Panc1 (cell line): ENCODE data around the gene SLC25A39. TPM values are rescaled to one million over a fixed set of nuclear protein-coding genes. Genes with fewer than 3 reads are reported as not detected.

Experiments used
- ATAC-seq: fragments of 200-7000 bp; cut with Tn5 transposase; 2 replicates; pipeline ENCODE4 v1.9.1; 2020; ENCODE audit warnings: mild to moderate bottlenecking, moderate library complexity
- BruUV-seq: library from RNA; stranded (reverse); fragments of 400-500 nt; replicated peaks from 2 replicates; lab custom pipeline; 2021; lab: Mats Ljungman, UMichigan
- CTCF ChIA-PET: fragments of 300-600 bp; sonication (Branson Sonifier 250); formaldehyde crosslinking; loops from one replicate; lab custom pipeline; 2022; ENCODE audit warnings: antibody characterized with exemption; lab: Charles Lee
- POLR2A ChIA-PET: fragments of 300-600 bp; sonication (Branson Sonifier 250); formaldehyde crosslinking; loops from one replicate; lab custom pipeline; 2022; ENCODE audit warnings: antibody characterized with exemption; lab: Charles Lee
- DNase-seq: peaks from one replicate; pipeline ENCODE4 v3.0.0-alpha.2; 2010; ENCODE audit warnings: low read depth, low spot score
- H3K27ac ChIP-seq: 2 replicates; pipeline ENCODE4 v1.5.1; 2011; ENCODE audit warnings: mild to moderate bottlenecking, low read length, inconsistent platforms
- H3K27me3 ChIP-seq: fragments of 200-500 bp; sonication (Bioruptor generic); 2 replicates; pipeline ENCODE4 v1.6.0; 2014; ENCODE audit warnings: low read length, inconsistent platforms; ENCODE audit not compliant: control insufficient read depth, insufficient read depth
- H3K36me3 ChIP-seq: fragments of 200-500 bp; sonication (Bioruptor generic); 2 replicates; pipeline ENCODE4 v1.5.1; 2014; ENCODE audit warnings: inconsistent platforms, mild to moderate bottlenecking, low read length, moderate library complexity; ENCODE audit not compliant: control insufficient read depth, insufficient read depth
- H3K4me1 ChIP-seq: 2 replicates; pipeline ENCODE4 v1.5.1; 2011; ENCODE audit warnings: inconsistent platforms, mild to moderate bottlenecking, low read length, moderate library complexity; ENCODE audit not compliant: control insufficient read depth, insufficient read depth
- H3K4me3 ChIP-seq, 2 experiments: 2 replicates each; pipeline ENCODE4 v1.5.1; 2011 to 2012; ENCODE audit warnings: low read depth in 2 of 2, low read length in 2 of 2, mild to moderate bottlenecking in 2 of 2, inconsistent platforms in 1 of 2, moderate library complexity in 1 of 2
- H3K9me3 ChIP-seq: fragments of 200-500 bp; sonication (Bioruptor generic); 2 replicates; pipeline ENCODE4 v1.5.1; 2014; ENCODE audit warnings: low read depth, mild to moderate bottlenecking, inconsistent platforms, low read length, moderate library complexity; ENCODE audit not compliant: control insufficient read depth, insufficient read depth
- CTCF ChIP-seq: fragments of 450-650 bp; IDR thresholded peaks from 2 replicates; pipeline ENCODE4 v1.5.1; 2017; ENCODE audit warnings: mild to moderate bottlenecking
- POLR2AphosphoS5 ChIP-seq: IDR thresholded peaks from 2 replicates; pipeline ENCODE4 v1.6.1; 2012; ENCODE audit warnings: mild to moderate bottlenecking, low read depth, low read length, moderate library complexity
- REST ChIP-seq, 2 experiments: IDR thresholded peaks; 2 replicates each; pipeline ENCODE4 v1.6.1; 2011 to 2012; ENCODE audit warnings: low read depth in 2 of 2, control low read depth in 1 of 2, low read length in 1 of 2, mild to moderate bottlenecking in 1 of 2, moderate library complexity in 1 of 2; ENCODE audit not compliant: insufficient read depth in 1 of 2
- SIN3A ChIP-seq: IDR thresholded peaks from 2 replicates; pipeline ENCODE4 v1.6.1; 2012; ENCODE audit warnings: low read depth, mild to moderate bottlenecking, low read length, moderate library complexity, borderline replicate concordance; ENCODE audit not compliant: insufficient read depth
- TCF7L2 ChIP-seq: IDR thresholded peaks from 2 replicates; pipeline ENCODE4 v1.6.1; 2011; ENCODE audit warnings: mild to moderate bottlenecking, low read depth, low read length, inconsistent platforms
- in situ Hi-C: cut with HindIII; loops from 2 replicates; pipeline ENCODE4 v1.10.0; 2016; ENCODE audit warnings: low sequenced_read_pairs, low pct_unique_long_range_greater_than_20kb
- intact Hi-C: fragments of 100-400 bp; cut with micrococcal nuclease; formaldehyde crosslinking; loops from one replicate; pipeline ENCODE4 v1.10.0; 2022; ENCODE audit not compliant: unreplicated experiment
- total RNA-seq: library from RNA; stranded (reverse); gene quantifications from one replicate; pipeline ENCODE4 v1.2.1, GENCODE V29; 2021; ENCODE audit not compliant: unreplicated experiment

Gene SLC25A39
- total RNA-seq, 1 experiment from 2014 or later: 138 TPM

GRCh38 chr17:44338702-44339101, 14.1 kb upstream of the SLC25A39 start:
- intact Hi-C loops: no loop called here
- no peaks in the 10 kb centered on the region for H3K27me3 ChIP-seq
- DNase-seq (no peak), ATAC-seq (peak; percentile 64; the same call in 1 of the 2 replicates)
- no peaks in the 10 kb centered on the region for H3K36me3 ChIP-seq
- H3K27ac ChIP-seq: no peak overlapping the region
- in situ Hi-C loops: no loop called here
- TF ChIP-seq TCF7L2 (no peak), CTCF (no peak), POLR2AphosphoS5 (no peak), REST (IDR thresholded peaks at IDR 0.05; ENCODE audit: insufficient read depth in 1 of 2, low read depth in 2 of 2, low read length in 1 of 2) (no peak), SIN3A (no peak)
- H3K9me3 ChIP-seq: no peaks in the 10 kb centered on the region
- no peaks in the 10 kb centered on the region for H3K4me1 ChIP-seq
- BruUV-seq: no TSS peak
- ChIA-PET CTCF (no interaction called here), POLR2A (no interaction called here)
- no peak overlapping the region for H3K4me3 ChIP-seq

- DNase-seq: no peak
- in situ Hi-C loops: no loop called here
These were observed 11.3 kb upstream of the SLC25A39 start for GRCh38 chr17:44335968-44336367.

More at GRCh38 chr17:44335968-44336367, 11.3 kb upstream of the SLC25A39 start:
- Histone ChIP-seq H3K36me3 (no peaks in the 10 kb centered on the region), H3K27ac (no peak overlapping the region), H3K4me1 (no peaks in the 10 kb centered on the region), H3K4me3 (no peak overlapping the region), H3K9me3 (no peaks in the 10 kb centered on the region), H3K27me3 (no peaks in the 10 kb centered on the region)
- CTCF ChIA-PET: no interaction called here
- TF ChIP-seq REST (IDR thresholded peaks at IDR 0.05; ENCODE audit: insufficient read depth in 1 of 2, low read depth in 2 of 2, low read length in 1 of 2) (no peak), CTCF (no peak), TCF7L2 (no peak), SIN3A (no peak), POLR2AphosphoS5 (no peak)
- no TSS peak for BruUV-seq
- intact Hi-C loops: no loop called here
- ATAC-seq: no peak
- POLR2A ChIA-PET: interaction anchor here (0.6 kb wide), 1 partner anchor 11 kb away, joined by 6 read pairs; no protein-coding TSS in a partner anchor
